Right lobe of liver (tissue), 4 donors: ENCODE data around the gene ATM.

ENCODE experiments used
- CTCF ChIP-seq, 4 donors: fragments of 200-600 bp in 3 of 4; fragments of 450-650 bp in 1 of 4; IDR thresholded peaks; one replicate each; pipeline versions ENCODE4 v1.5.1 to v1.8.0; 2016 to 2022; ENCODE audit warnings: antibody characterized with exemption in 4 of 4, mild to moderate bottlenecking in 2 of 4
- POLR2A ChIP-seq: fragments of 450-650 bp; IDR thresholded peaks from one replicate; pipeline ENCODE4 v1.6.1; 2017; ENCODE audit warnings: antibody characterized with exemption, mild to moderate bottlenecking
- donor health status: DM: no; HTN: no; CAD: no.
- donor health status: DM: no; HTN: no; CAD: no.
- donor health status: DM: no; HTN: yes; CAD: no.

GRCh38 chr11:108228251-108228650 is 5.4 kb downstream of the ATM start:
- TF ChIP-seq CTCF (IDR thresholded peaks at IDR 0.05), result no peak
- TF ChIP-seq POLR2A, result no peak
